GM04504 (cell line): ENCODE measurements around the gene ACACB.
"Not testable (repeated sequence)": the region's sequence is repeated elsewhere in the genome, so short reads cannot be mapped to it uniquely, and the experiment has no call there.

Experiments used
- DNase-seq: peaks from one replicate; pipeline ENCODE4 v3.0.0-alpha.2; 2012; ENCODE audit warnings: low read depth

ACACB gene

GRCh38 chr12:109144224-109144623 lies 27.8 kb downstream of the ACACB start:
- no peak for DNase-seq

GRCh38 chr12:109147126-109147525 lies 30.7 kb downstream of the ACACB start:
- DNase-seq, result not testable (repeated sequence)

- DNase-seq, result peak; percentile 61
Measured at GRCh38 chr12:109147954-109148353, 31.6 kb downstream of the ACACB start.

- DNase-seq, result no peak
Measured at GRCh38 chr12:109150124-109150640, 33.8 kb downstream of the ACACB start.

GRCh38 chr12:109151457-109151856 lies 35.1 kb downstream of the ACACB start:
- DNase-seq, result no peak

- DNase-seq, result no peak
Measured at GRCh38 chr12:109153821-109154441, 37.5 kb downstream of the ACACB start.

- no peak for DNase-seq
Measured at GRCh38 chr12:109154451-109155438, 38.4 kb downstream of the ACACB start.

GRCh38 chr12:109156036-109156435 lies 39.6 kb downstream of the ACACB start:
- DNase-seq, result no peak

GRCh38 chr12:109156586-109156985 lies 40.2 kb downstream of the ACACB start:
- DNase-seq, result no peak

GRCh38 chr12:109157986-109158385 lies 41.6 kb downstream of the ACACB start:
- DNase-seq, result no peak

- no peak for DNase-seq
Measured at GRCh38 chr12:109160433-109160832, 44.0 kb downstream of the ACACB start.

- no peak for DNase-seq
Measured at GRCh38 chr12:109160873-109161272, 44.5 kb downstream of the ACACB start.

- no peak for DNase-seq
Measured at GRCh38 chr12:109162551-109162950, 46.2 kb downstream of the ACACB start.

GRCh38 chr12:109163167-109163566 lies 46.8 kb downstream of the ACACB start:
- DNase-seq, result no peak

- DNase-seq, result no peak
Measured at GRCh38 chr12:109165599-109165998, 49.2 kb downstream of the ACACB start.

GRCh38 chr12:109166371-109166770 lies 50.0 kb downstream of the ACACB start:
- no peak for DNase-seq

- no peak for DNase-seq
Measured at GRCh38 chr12:109167781-109168180, 51.4 kb downstream of the ACACB start.

- no peak for DNase-seq
Measured at GRCh38 chr12:109169262-109169661, 52.9 kb downstream of the ACACB start.

GRCh38 chr12:109169686-109170085 lies 53.3 kb downstream of the ACACB start:
- no peak for DNase-seq

GRCh38 chr12:109170324-109170723 lies 53.9 kb downstream of the ACACB start:
- no peak for DNase-seq

GRCh38 chr12:109172787-109173186 lies 56.4 kb downstream of the ACACB start:
- DNase-seq, result not testable (repeated sequence)

- no peak for DNase-seq
Measured at GRCh38 chr12:109173443-109174240, 57.3 kb downstream of the ACACB start.
